GM21576 (cell line): Measurements from ENCODE around the gene ZNF764.

Experiments
- ATAC-seq: cut with Tn5 transposase; IDR thresholded peaks from one replicate; pipeline ENCODE4 v1.9.1; 2021; ENCODE audit warnings: mild to moderate bottlenecking, moderate library complexity; ENCODE audit not compliant: unreplicated experiment

Gene ZNF764

DNA sequence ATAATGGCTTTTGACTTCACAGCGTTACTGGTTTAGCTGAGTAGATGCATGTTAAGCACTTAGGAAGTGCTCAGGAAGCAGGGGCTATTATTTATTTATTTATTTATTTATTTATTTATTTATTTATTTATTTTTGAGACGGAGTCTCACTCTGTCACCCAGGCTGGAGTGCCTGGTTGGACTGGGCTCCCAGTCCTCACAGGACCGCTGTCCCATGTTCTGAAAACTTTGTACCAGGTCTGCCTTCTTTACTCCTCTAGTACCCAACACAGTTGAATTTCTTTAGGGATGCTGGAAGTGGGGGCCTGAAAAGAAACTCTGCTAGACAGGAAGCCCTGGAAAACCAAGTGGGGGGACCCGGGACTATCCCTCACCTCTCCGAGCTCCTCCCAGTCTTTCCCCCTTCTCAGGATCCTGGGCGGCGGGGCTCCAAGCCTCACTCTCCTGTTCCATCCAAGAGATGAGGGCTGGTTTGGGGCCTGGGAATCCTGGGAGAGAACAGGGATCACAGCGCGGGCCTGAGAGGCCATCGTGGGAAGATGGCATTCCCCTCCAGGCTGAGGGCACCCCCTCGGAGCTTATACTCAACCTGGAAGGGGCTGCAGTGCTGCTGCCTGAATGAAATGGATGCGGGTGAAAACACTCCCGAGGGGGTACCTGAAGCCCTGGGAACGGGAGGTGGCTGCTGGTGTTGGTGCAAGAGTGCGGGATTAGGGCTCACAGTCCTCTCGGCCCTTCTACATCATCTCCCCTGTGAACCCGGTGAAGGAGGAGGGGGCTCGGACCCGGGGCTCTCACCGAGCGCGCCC lies 12.7 kb upstream of the ZNF764 start:
- ATAC-seq = peak; percentile 2

DNA sequence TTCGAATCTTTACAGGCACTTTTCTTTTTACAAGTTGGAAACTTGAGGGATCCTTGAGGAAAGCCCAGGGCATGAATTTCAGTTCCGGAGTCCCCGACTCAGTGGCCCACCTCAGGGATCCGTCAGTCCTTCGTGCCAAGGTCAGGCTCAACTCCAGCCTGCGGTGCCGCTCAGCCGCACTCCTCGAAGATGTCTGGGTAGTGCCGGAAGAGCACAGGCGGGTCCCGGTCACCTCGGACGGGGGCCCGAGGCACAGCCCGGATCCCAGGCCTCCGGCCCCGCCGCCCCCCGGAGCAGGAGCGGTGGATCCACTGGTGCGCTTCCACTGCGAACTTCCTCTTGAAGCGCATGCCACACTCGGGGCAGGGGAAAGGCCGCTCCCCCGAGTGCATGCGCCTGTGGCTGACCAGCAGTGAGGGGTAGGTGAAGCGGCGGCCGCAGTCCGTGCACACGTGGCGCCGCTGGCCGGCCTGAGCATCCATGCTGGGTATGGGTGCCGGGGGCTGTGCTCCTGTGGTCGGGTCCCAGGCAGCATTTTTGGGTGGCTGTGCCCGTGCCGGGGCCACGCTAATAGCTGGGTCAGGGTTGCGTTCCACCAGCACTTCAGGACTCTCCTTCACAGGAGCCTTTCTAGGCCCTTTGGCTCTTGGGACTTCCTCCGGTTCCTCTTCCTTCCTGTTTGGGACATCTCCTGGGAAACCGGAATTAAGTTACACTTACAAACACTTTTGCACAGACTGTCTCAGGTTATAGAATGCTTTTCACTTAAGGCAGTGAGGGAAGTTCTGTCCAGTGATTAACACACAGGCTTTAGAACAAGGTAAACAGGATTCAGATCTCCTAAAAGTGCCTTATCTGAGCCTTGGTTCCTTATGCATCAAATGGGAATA lies 11.8 kb upstream of the ZNF764 start:
- ATAC-seq = no peak

DNA sequence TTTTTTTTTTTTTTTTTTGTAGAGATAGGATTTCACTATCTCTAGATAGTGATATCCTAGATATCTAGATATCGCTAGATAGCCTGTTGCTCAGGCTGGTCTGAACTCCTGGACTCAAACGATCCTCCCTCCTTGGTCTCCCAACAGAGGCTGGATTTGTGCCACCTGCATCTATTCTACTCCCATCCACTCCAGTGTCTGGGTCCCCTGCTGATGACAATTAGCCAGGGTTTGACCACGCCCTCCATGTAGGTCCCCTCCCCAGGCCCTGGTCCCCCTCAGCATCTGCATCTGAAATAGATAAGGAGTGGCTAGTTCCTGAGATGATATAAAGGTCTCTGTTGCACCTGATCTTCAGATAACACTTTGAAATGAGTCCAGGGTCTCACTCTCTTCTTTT lies 11.1 kb upstream of the ZNF764 start:
- no peak for ATAC-seq

DNA sequence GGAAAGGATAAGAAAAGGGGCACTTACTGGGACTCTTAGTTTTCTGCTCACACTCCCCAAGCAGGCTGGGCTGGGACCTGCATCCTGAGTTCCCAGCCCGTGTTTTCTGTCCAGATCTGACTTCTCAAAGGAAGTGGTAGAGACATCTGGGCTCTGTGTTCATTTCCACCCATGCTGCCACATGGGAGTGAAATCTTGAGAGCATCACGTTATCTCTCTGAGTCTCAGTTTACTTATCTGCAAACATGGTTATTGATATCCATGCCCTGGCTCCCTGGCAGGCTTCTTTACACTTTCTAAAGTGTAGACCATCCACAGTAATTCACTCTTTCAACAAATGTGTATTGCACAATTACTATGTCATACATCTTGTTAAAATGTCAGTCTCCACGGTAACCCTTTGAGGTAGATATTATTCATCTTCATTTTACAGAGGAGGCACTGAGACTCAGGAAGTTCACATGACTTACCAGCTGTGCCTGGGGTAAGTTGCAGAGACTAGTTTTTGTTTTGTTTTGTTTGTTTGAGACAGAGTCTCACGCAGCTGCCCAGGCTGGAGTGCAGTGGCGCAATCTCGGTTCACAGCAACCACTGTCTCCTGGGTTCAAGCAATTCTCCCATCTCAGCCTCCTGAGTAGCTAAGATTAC lies 9.9 kb upstream of the ZNF764 start:
- no peak for ATAC-seq

DNA sequence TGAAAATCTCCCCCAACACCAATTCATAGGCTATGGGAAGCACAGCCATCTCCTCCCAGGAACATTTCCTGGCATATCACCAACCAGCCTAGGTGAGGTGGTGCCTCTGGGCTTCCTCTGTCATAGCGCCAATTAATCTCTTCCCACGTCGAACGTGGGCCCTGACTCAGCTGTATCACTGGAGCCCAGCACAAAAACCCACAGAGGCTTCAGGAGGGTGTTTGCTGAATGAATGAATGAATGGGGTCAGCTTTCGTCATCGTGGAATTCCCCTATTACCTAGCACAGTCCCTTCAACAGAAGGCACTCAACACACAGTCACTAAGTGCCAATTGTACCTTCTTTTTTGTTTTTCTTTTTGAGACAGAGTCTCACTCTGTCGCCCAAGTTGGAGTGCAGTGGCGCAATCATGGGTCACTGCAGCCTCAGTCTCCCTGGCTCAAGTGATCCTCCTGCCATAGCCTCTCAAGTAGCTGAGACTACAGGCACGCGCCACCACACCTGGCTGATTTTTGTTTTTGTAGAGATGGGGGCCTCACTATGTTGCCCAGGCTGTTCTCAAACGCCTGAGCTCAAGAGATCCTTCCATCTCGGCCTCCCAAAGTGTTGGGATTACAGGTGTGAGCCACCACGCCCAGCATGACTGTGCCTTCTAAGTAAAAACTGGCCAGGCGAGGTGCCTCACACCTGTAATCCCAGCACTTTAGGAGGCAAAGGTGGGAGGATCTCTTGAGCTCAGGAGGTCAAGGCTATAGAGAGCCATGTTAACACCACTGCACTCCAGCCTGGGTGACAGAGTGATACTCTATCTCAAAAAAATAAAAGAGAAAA lies 9.2 kb upstream of the ZNF764 start:
- ATAC-seq = no peak

DNA sequence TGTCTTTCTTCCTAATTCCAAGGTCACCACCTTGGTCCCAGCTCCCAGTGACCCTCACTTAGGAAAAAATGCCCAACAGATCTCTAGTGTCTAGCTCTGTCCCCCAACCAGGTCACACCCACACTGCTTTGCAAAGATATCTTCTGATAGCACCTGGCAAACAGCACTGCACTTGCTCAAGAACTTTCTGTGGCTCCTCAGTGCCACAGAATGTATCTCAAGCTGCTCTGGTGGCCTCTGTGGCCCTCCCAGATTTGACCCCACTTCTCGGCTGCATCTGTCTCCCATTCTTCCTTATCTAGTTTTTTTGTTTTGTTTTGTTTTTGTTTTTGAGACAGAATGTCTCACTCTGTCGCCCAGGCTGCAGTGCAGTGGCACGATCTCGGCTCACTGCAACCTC lies 8.4 kb upstream of the ZNF764 start:
- no peak for ATAC-seq

DNA sequence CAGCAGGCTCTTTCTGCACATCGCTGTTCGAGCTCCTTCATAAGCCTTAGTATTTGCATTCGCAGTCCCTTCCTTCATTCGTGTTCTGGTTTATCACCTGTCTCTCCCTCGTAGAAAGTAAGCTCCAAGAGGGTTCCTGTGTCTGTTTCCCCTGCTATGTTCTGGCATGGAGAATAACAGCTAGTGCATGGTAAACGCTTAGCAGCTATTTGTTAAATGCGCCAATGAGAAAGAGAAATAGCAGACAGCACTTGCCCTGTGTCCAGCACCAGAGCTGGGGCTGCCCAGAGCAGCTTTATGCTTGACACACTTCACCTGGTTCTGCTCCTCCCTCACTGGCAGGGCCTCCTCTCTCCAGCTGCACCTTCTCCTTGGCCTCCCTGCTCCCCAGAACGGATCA lies 7.8 kb upstream of the ZNF764 start:
- ATAC-seq = no peak

DNA sequence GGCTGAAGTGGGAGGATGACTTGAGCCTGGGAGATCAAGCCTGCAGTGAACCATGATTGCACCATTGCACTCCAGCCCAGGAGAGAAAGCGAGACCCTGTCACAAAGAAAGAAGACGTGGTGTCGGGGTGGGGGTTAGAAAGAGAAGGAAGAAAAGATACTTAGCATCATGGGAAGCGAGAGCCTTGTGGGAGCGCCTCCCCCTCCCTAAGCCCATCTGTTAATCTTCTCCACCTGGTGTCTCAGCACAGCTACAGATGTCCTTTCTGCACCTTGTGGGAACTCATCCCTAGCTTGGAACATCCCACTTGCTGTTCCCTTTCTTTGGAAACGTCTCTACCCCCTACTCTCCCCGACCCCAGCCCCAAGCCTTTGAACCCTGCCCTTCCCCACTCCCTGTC lies 7.4 kb upstream of the ZNF764 start:
- no peak for ATAC-seq

DNA sequence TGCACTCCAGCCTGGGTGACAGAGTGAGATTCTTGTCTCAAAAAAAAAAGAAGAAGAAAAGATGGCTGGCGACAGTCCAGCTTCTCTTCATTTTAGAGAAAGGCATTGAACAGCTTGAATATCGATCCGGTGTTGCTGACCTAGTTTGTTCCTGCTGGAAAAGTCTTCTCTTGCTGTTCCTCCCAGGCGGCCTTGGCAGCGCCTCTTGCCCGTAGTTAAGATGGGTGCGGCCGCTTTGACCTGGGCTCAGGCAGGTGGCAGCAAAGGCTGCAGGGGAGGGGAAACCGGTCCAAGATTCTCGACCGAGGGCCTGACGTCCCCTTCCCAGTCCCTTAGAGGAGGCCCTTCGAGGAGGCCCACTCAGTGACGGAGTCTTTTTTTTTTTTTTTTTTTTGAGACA lies 3.8 kb upstream of the ZNF764 start:
- ATAC-seq = no peak

DNA sequence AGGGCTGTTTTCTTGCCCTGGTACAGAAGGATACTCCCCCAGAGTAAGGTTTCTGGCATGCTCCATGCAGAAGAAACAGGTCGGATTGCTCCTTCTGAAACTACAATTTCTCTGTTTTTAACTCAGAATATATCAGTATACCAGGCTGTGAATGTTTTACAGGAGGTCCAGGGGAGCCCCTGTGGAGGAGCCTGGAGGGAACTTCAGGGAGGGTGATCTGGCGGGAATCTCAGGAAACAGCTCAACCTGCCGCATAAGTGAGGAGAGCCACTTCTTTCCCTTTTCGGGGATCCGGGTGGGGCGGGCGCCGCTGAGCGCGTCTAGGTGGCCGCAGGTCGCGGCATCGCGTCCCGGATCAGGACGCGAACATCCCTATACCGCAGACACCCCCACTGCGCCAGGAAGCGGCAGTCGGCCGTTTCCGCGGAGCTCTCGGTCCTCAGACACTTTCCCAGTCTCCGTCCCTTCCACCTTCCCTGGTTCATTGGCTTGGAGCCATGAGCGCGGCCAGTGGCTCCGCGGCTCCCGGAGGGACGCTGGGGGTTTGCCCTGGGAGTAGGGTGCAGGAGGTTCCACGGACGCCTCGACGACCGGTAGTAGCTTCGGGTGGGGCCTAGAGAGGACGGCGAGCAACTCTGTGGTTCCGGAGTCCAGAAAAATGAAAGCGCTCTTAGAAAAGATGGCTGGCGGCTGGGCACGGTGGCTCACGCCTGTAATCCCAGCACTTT lies 3.1 kb upstream of the ZNF764 start:
- ATAC-seq = no peak

DNA sequence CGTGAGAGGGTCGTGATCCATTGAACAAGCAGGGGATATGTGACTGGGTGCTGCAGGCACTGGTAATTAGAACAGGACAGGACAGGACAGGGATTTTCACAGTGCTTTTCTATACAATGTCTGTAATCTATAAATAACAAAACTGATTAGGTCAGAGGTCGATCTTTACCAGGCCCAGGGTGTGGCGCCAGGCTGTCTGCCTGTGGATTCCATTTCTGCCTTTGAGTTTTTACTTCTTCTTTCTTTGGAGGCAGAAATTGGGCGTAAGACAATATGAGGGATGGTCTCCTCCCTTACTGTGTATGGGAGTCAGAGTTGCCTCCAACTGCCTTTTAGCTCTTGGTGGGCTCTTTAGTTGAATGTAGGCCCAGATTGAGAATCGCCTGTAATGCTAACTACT lies 1.5 kb upstream of the ZNF764 start:
- ATAC-seq = no peak

DNA sequence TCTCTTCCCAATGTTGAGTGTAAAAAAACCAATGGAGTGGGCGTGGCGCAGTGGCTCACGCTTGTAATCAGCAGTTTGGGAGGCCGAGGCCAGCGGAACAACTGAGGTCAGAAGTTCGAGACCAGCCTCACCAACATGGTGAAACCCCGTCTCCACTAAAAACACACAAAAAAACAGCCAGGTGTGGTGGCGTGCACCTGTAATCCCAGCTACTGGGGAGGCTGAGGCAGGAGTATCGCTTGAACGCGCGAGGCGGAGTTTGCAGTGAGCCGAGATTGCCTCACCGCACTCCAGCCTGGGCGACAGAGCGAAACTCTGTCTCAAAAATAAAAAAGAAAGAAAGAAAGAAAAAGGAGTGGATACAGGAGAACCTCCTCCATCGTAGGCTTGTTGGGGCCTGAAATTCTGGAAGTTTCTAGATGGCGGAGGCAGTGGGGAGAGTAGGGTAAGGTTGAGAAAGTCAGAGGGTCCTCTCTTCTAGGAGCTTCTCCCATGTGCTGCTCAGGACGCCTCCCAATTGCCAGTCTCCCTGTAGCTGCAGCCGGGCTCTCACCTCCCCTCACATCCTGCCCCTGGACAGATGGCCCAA lies 709 bp upstream of the ZNF764 start:
- ATAC-seq = no peak

DNA sequence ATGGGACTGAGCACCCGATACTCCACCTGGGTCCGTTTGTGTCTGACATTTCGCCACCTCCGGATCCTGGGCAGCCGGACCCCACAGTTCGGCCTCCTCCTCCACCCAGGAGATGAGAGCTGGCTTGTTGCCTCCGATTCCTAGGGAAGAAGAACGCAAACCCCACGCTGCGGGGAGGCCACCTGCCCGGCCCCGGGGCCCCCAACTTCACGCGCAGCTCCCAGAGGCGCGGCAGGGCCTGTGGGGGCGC lies 542 bp downstream of the ZNF764 start:
- peak; percentile 9 for ATAC-seq

DNA sequence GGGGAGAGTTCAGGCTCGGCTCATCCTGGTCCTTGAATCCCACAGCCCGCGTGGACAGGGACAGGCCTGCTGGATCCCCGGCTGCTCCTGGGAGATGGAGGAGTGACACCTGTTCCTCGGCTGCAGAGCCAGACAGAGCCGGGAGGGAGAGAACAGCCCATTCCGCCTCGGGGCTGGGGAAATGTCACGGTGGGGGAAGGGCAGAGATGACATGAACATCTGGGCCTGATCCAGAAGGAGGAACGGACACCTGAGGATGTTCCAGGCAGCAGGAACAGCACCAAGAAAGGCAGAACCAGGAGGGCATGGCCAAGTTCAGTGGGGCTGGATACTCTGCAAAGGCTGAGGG lies 2.1 kb downstream of the ZNF764 start:
- no peak for ATAC-seq

DNA sequence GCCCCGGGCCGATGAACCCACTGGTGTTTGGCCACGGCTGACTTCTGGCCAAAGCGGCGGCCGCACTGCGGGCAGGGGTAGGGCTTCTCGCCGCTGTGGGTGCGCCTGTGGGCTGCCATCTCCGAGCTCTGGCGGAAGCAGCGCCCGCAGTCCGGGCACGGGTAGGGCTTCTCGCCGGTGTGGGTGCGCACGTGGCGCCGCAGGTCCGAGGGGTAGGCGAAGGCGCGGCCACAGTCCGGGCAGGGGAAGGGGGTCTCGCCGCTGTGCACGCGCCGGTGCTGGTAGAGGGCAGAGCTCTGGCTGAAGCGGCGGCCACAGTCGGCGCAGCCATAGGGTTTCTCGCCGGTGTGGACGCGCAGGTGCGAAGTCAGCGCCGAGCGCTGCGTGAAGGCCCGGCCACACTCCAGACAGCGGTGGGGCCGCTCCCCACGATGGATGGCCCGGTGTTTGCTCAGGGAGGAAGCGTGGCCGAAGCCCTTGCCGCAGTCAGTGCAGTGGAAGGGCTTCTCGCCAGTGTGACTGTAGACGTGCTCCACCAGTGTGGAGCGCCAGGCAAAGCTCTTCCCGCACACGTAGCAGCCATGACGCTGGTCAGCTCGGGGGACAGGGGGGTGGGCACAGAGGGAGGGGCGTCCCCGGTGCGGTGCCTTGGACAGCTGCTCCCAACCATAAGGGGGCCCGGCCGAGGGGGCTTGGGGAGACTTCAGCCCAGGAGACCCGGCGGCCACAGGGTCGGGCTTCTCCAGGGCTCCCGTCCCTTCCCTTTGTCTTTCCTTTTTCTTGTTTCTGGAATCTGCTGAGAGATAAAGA lies 2.7 kb downstream of the ZNF764 start:
- ATAC-seq = no peak

DNA sequence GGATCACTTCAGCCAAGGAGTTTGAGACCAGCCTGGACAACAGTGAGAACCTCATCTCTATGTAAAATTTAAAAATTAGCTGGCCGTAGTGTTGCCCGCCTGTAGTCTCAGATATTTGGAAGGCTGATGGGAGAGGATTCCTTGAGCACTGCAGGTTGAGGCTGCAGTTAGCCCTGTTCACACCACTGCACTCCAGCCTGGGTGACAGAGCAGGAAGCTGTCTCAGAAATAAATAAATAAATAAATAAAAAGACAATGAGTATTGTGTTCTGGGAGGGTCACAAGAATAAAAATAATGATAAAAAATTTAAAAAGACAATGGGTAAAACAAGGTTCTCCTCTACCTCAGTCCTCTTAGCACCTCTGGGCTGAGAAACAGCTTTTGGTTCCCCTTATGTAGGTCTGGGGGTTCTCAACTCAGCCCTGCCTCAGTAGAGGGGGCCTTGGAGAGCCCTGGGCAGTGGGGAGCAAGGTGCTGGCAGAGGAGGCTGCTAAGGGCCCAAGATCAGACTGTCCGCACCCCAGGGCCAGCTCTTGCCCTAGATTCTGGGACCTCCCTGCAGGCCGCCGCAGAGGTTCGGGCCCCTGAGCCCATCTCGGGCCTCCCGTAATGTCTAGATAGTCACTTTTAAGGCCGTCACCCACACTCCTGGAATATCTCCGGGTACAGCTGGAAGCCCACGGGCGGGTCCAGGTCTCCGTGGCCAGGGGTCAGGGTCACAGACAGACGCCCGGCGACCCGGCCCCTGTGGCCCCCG lies 3.4 kb downstream of the ZNF764 start:
- ATAC-seq = no peak

DNA sequence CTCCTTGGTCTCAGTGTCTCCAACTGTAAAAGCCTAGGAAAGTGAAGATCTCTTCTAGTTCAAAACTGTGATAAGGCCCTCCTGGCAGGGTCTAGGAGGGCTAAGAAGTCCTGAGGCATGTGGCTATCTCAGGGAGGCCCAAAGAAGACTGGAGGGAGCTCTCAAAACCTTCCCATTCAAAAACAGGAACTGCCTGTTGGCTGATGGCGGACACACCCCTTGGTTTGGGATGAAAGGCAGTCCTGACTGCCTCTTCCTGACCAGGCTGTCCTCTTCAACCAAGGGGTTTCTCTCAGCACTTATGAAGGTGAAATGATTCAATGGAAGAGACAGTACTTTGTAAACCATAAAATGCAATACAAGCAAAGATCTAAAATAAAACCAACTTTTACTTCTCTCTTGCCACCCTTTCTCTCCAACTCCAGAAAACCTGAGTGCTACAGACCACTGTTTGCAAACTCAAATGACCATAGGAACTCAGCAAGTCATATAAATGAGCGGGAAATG lies 4.7 kb downstream of the ZNF764 start:
- ATAC-seq = no peak

DNA sequence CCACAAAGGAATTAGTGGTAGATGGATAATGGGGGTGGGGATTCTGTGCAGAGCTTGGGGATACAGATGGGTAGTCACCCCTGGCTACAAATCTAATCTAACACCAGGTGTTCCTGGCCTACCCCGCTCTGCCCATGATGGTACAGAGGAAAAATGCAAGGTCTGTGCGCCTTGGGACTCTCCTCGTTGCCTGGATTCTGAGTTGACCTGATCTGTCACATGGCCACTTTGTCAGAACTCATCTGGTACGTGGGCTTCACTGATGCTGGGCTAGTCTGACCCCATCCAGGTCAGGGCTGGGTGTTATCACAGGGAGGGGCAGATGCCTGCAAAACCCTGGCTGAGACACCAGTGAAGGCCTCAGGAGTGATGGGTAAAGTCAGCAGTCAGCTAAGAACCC lies 5.2 kb downstream of the ZNF764 start:
- ATAC-seq = no peak
